H9 (cell line): ENCODE measurements around the gene BTBD19. TPM values are rescaled to one million over a fixed set of nuclear protein-coding genes. Genes with fewer than 3 reads are reported as not detected.

Experiments used
- DNase-seq: peaks from one replicate; pipeline ENCODE4 v3.0.0-alpha.2; 2017
- H2AFZ ChIP-seq: one replicate; pipeline ENCODE4 v1.6.1; 2013; ENCODE audit warnings: mild to moderate bottlenecking, low read length, control low read depth, moderate library complexity
- H2AK5ac ChIP-seq: 2 replicates; pipeline ENCODE4 v1.6.1; 2013; ENCODE audit warnings: low read length, control low read depth, mixed read lengths; ENCODE audit not compliant: insufficient read length
- H2BK120ac ChIP-seq: one replicate; pipeline ENCODE4 v1.6.1; 2013; ENCODE audit warnings: low read depth, mild to moderate bottlenecking, low read length, control low read depth, inconsistent platforms; ENCODE audit not compliant: poor library complexity, severe bottlenecking
- H2BK12ac ChIP-seq: 2 replicates; pipeline ENCODE4 v1.6.1; 2013; ENCODE audit warnings: low read length, control low read depth, mixed read lengths, low read depth; ENCODE audit not compliant: insufficient read length
- H2BK15ac ChIP-seq: 2 replicates; pipeline ENCODE4 v1.6.1; 2013; ENCODE audit warnings: low read depth, low read length, control low read depth
- H2BK20ac ChIP-seq: one replicate; pipeline ENCODE4 v1.6.1; 2013; ENCODE audit warnings: low read depth, mild to moderate bottlenecking, low read length, control low read depth, inconsistent platforms; ENCODE audit not compliant: poor library complexity, severe bottlenecking
- H2BK5ac ChIP-seq: 2 replicates; pipeline ENCODE4 v1.6.1; 2013; ENCODE audit warnings: low read length, control low read depth, mixed read lengths; ENCODE audit not compliant: insufficient read length
- H3K14ac ChIP-seq: 2 replicates; pipeline ENCODE4 v1.6.1; 2013; ENCODE audit warnings: low read length, control low read depth; ENCODE audit not compliant: insufficient read depth
- H3K18ac ChIP-seq: 2 replicates; pipeline ENCODE4 v1.6.1; 2013; ENCODE audit warnings: low read depth, mild to moderate bottlenecking, mixed read lengths, low read length, control low read depth; ENCODE audit not compliant: insufficient read length
- H3K23ac ChIP-seq: 2 replicates; pipeline ENCODE4 v1.6.1; 2013; ENCODE audit warnings: low read length, control low read depth, mixed read lengths, low read depth; ENCODE audit not compliant: insufficient read length
- H3K23me2 ChIP-seq: 2 replicates; pipeline ENCODE4 v1.6.1; 2013; ENCODE audit warnings: low read depth, mild to moderate bottlenecking, mixed read lengths, low read length, control low read depth; ENCODE audit not compliant: insufficient read length, poor library complexity, severe bottlenecking
- H3K27ac ChIP-seq: 2 replicates; pipeline ENCODE4 v1.5.1; 2013; ENCODE audit warnings: low read length, control low read depth, mixed read lengths, low read depth; ENCODE audit not compliant: insufficient read length
- H3K27me3 ChIP-seq: 2 replicates; pipeline ENCODE4 v1.6.1; 2013; ENCODE audit warnings: low read length, control low read depth, inconsistent platforms; ENCODE audit not compliant: insufficient read depth
- H3K4ac ChIP-seq: 2 replicates; pipeline ENCODE4 v1.6.1; 2013; ENCODE audit warnings: low read depth, mild to moderate bottlenecking, control low read depth, inconsistent platforms, low read length, moderate library complexity
- H3K4me1 ChIP-seq: 2 replicates; pipeline ENCODE4 v1.6.1; 2013; ENCODE audit warnings: low read length, control low read depth, inconsistent platforms; ENCODE audit not compliant: insufficient read depth
- H3K4me2 ChIP-seq: 2 replicates; pipeline ENCODE4 v1.6.1; 2013; ENCODE audit warnings: low read length, control low read depth, mixed read lengths; ENCODE audit not compliant: insufficient read length, insufficient read depth
- H3K56ac ChIP-seq: 2 replicates; pipeline ENCODE4 v1.6.1; 2013; ENCODE audit warnings: low read depth, mild to moderate bottlenecking, mixed read lengths, low read length, control low read depth; ENCODE audit not compliant: insufficient read length
- H3K79me1 ChIP-seq: 2 replicates; pipeline ENCODE4 v1.6.1; 2013; ENCODE audit warnings: low read depth, mild to moderate bottlenecking, moderate library complexity, low read length, control low read depth, inconsistent platforms; ENCODE audit not compliant: insufficient read depth, poor library complexity, severe bottlenecking
- H3K79me2 ChIP-seq: 2 replicates; pipeline ENCODE4 v1.6.1; 2013; ENCODE audit warnings: low read length, control low read depth, inconsistent platforms; ENCODE audit not compliant: insufficient read depth
- H3K9ac ChIP-seq: 2 replicates; pipeline ENCODE4 v1.6.1; 2013; ENCODE audit warnings: low read length, control low read depth, mixed read lengths; ENCODE audit not compliant: insufficient read length; ENCODE audit errors: extremely low read depth
- H3K9me3 ChIP-seq: one replicate; pipeline ENCODE4 v1.6.1; 2013; ENCODE audit warnings: low read depth, low read length, inconsistent platforms; ENCODE audit not compliant: control insufficient read depth
- H3T11ph ChIP-seq: one replicate; pipeline ENCODE4 v1.6.1; 2013; ENCODE audit warnings: mild to moderate bottlenecking, low read length, control low read depth, inconsistent platforms
- H4K20me1 ChIP-seq: one replicate; pipeline ENCODE4 v1.6.1; 2013; ENCODE audit not compliant: control insufficient read depth, insufficient read length, insufficient read depth
- H4K5ac ChIP-seq: 2 replicates; pipeline ENCODE4 v1.6.1; 2013; ENCODE audit warnings: low read depth, mild to moderate bottlenecking, mixed read lengths, low read length, control low read depth; ENCODE audit not compliant: insufficient read length
- H4K8ac ChIP-seq: replicated peaks from 2 replicates; pipeline ENCODE4 v1.6.1; 2013; ENCODE audit warnings: low read length, control low read depth, mixed read lengths, low read depth; ENCODE audit not compliant: insufficient read length
- H4K91ac ChIP-seq: 2 replicates; pipeline ENCODE4 v1.6.1; 2013; ENCODE audit warnings: low read depth, mild to moderate bottlenecking, moderate library complexity, mixed read lengths, low read length, control low read depth; ENCODE audit not compliant: insufficient read length
- H3K27ac Mint-ChIP-seq, 3 experiments: 2 replicates in 2 of 3; 3 replicates in 1 of 3; pipeline ENCODE4 v1.8.0; 2020 to 2021; ENCODE audit warnings: mixed read lengths in 3 of 3, mild to moderate bottlenecking in 1 of 3, moderate library complexity in 1 of 3
- H3K27me3 Mint-ChIP-seq: 2 replicates; pipeline ENCODE4 v1.8.0; 2021; ENCODE audit warnings: low read depth, mild to moderate bottlenecking, moderate library complexity, mixed read lengths
- H3K36me3 Mint-ChIP-seq, 3 experiments: 2 replicates in 2 of 3; 3 replicates in 1 of 3; pipeline ENCODE4 v1.8.0; 2020 to 2021; ENCODE audit warnings: low read depth in 3 of 3, mixed read lengths in 3 of 3; ENCODE audit not compliant: insufficient read depth in 1 of 3
- H3K4me1 Mint-ChIP-seq, 2 experiments: 2 replicates each; pipeline ENCODE4 v1.8.0; 2020; ENCODE audit warnings: mixed read lengths in 2 of 2
- H3K4me3 Mint-ChIP-seq, 2 experiments: 2 replicates in 1 of 2; 3 replicates in 1 of 2; pipeline ENCODE4 v1.8.0; 2020 to 2021; ENCODE audit warnings: mild to moderate bottlenecking in 2 of 2, mixed read lengths in 2 of 2, moderate library complexity in 1 of 2
- H3K9me3 Mint-ChIP-seq, 2 experiments: 2 replicates in 1 of 2; 3 replicates in 1 of 2; pipeline ENCODE4 v1.8.0; 2020; ENCODE audit warnings: mild to moderate bottlenecking in 2 of 2, mixed read lengths in 2 of 2, moderate library complexity in 1 of 2
- WGBS: extraction: QIAGEN DNeasy Blood & Tissue Kit; methylation state at CpG from one replicate; pipeline ENCODE4 v1.1.7; 2013; ENCODE audit warnings: missing lambda C conversion rate, low lambda C conversion rate, mixed read lengths; ENCODE audit not compliant: insufficient read length; ENCODE audit errors: extremely low coverage; 5-methylcytosine and 5-hydroxymethylcytosine counted together
- total RNA-seq: library from RNA; stranded (reverse); gene quantifications from 2 replicates; pipeline ENCODE4 v1.2.1, GENCODE V29; 2021
- TF ChIP-seq, protein P1 (sequence below): fragments of 200-600 bp; sonication (generic); conservative IDR thresholded peaks from 3 replicates; pipeline ENCODE4 v1.8.0; 2021; ENCODE audit warnings: antibody characterized with exemption, mild to moderate bottlenecking

The BTBD19 gene
- total RNA-seq, 1 experiment from 2014 or later, result 1.9 TPM

- Histone ChIP-seq H3K4me1 (no peaks in the 10 kb centered on the region), H2BK20ac (no peak overlapping the region), H4K91ac (no peak overlapping the region), H3K27ac (no peak overlapping the region), H4K8ac (no peak overlapping the region), H3K79me1 (no peaks in the 10 kb centered on the region), H3K14ac (no peak overlapping the region), H3K9me3 (no peaks in the 10 kb centered on the region), H2BK5ac (no peak overlapping the region), H3T11ph (no peak overlapping the region), H2BK15ac (no peak overlapping the region), H3K4me2 (no peak overlapping the region), H2AFZ (no peak overlapping the region), H2BK12ac (no peak overlapping the region), H3K9ac (no peak overlapping the region), H3K23me2 (no peaks in the 10 kb centered on the region), H4K20me1 (no peaks in the 10 kb centered on the region), H3K18ac (no peak overlapping the region), H3K56ac (no peak overlapping the region), H3K27me3 (no peaks in the 10 kb centered on the region), H3K79me2 (no peaks in the 10 kb centered on the region), H4K5ac (no peak overlapping the region), H2BK120ac (no peak overlapping the region), H3K4ac (no peak overlapping the region), H2AK5ac (no peak overlapping the region), H3K23ac (no peak overlapping the region)
- peaks cover 4 to 8% of the 10 kb centered on the region in 2 experiments for H3K4me1 Mint-ChIP-seq
- no peaks in the 10 kb centered on the region; the same call in 1 of the 2 replicates for H3K27me3 Mint-ChIP-seq
- no peak overlapping the region for H3K27ac Mint-ChIP-seq
- no peaks in the 10 kb centered on the region; a peak in 1 of 5 replicates for H3K9me3 Mint-ChIP-seq
- no CpG with 5 or more reads among the region's 5 CpGs for WGBS
- no peak for DNase-seq
- peaks cover 0 to 9% (median 5%) of the 10 kb centered on the region in 3 experiments; a peak in 3 of 7 replicates for H3K36me3 Mint-ChIP-seq
- TF ChIP-seq, protein P1, sequence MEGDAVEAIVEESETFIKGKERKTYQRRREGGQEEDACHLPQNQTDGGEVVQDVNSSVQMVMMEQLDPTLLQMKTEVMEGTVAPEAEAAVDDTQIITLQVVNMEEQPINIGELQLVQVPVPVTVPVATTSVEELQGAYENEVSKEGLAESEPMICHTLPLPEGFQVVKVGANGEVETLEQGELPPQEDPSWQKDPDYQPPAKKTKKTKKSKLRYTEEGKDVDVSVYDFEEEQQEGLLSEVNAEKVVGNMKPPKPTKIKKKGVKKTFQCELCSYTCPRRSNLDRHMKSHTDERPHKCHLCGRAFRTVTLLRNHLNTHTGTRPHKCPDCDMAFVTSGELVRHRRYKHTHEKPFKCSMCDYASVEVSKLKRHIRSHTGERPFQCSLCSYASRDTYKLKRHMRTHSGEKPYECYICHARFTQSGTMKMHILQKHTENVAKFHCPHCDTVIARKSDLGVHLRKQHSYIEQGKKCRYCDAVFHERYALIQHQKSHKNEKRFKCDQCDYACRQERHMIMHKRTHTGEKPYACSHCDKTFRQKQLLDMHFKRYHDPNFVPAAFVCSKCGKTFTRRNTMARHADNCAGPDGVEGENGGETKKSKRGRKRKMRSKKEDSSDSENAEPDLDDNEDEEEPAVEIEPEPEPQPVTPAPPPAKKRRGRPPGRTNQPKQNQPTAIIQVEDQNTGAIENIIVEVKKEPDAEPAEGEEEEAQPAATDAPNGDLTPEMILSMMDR, result no peak
- no peak overlapping the region for H3K4me3 Mint-ChIP-seq
These were observed 54.6 kb downstream of the BTBD19 start for GRCh38 chr1:44862829-44863401.

Other genes with a start within 250 kb of the BTBD19 start
- gene TMEM53, start 134.0 kb upstream of the BTBD19 start, total RNA-seq, result 6.2 and 7.2 TPM in 2 replicates
- 0.68 and 1.0 TPM in 2 replicates for gene ARMH1, start 133.8 kb upstream of the BTBD19 start, total RNA-seq
- not detected in 2 replicates for gene RNU5D-1, start 77.4 kb upstream of the BTBD19 start, total RNA-seq
- 71.6 and 73.1 TPM in 2 replicates for gene KIF2C, start 68.7 kb upstream of the BTBD19 start, total RNA-seq
- gene RPS8, start 33.0 kb upstream of the BTBD19 start, total RNA-seq, result 2,591 and 2,595 TPM in 2 replicates
- gene BEST4, start 20.4 kb upstream of the BTBD19 start, total RNA-seq, result 1.1 and 1.3 TPM in 2 replicates
- gene PLK3, start 8.1 kb upstream of the BTBD19 start, total RNA-seq, result 14.7 and 15.9 TPM in 2 replicates
- gene DYNLT4, start 1.2 kb upstream of the BTBD19 start, total RNA-seq, result not detected in 2 replicates
- gene PTCH2, start 34.7 kb downstream of the BTBD19 start, total RNA-seq, result 0.79 and 0.83 TPM in 2 replicates
- 34.9 and 35.4 TPM in 2 replicates for gene EIF2B3, start 178.1 kb downstream of the BTBD19 start, total RNA-seq
- 36.0 and 37.5 TPM in 2 replicates for gene HECTD3, start 202.8 kb downstream of the BTBD19 start, total RNA-seq
- 90.4 and 92.2 TPM in 2 replicates for gene UROD, start 203.7 kb downstream of the BTBD19 start, total RNA-seq